ENCODE results near the gene CDH4. TPM values are rescaled to one million over a fixed set of nuclear protein-coding genes. Genes with fewer than 3 reads are reported as not detected.

CDH4 gene
- total RNA-seq, 1 donor from 2014 or later = 39.7 TPM

- H3K27me3 ChIP-seq (ENCODE audit: control insufficient read depth, insufficient read depth, low read length) = no peaks in the 10 kb centered on the region
- DNase-seq (ENCODE audit: low read depth) = no peak
- no peak for TF ChIP-seq CTCF (IDR thresholded peaks at IDR 0.05; ENCODE audit: insufficient read depth, low read length, poor library complexity, severe bottlenecking)
Observed at GRCh38 chr20:61835301-61835700, 583.2 kb downstream of the CDH4 start.

GRCh38 chr20:61835791-61836350 is 583.8 kb downstream of the CDH4 start:
- no peak for DNase-seq (ENCODE audit: low read depth)
- H3K27me3 ChIP-seq (ENCODE audit: control insufficient read depth, insufficient read depth, low read length) = no peaks in the 10 kb centered on the region
- no peak overlapping the region for H3K4me3 ChIP-seq (ENCODE audit: low read depth, low read length)
- TF ChIP-seq CTCF (IDR thresholded peaks at IDR 0.05; ENCODE audit: insufficient read depth, low read length, poor library complexity, severe bottlenecking) = no peak
- H3K36me3 ChIP-seq (ENCODE audit: control insufficient read depth, insufficient read depth, low read length) = no peaks in the 10 kb centered on the region

More at GRCh38 chr20:61835301-61835700, 583.2 kb downstream of the CDH4 start:
- no peaks in the 10 kb centered on the region for H3K36me3 ChIP-seq (ENCODE audit: control insufficient read depth, insufficient read depth, low read length)
- H3K4me3 ChIP-seq (ENCODE audit: low read depth, low read length) = no peak overlapping the region

- Histone ChIP-seq H3K36me3 (ENCODE audit: control insufficient read depth, insufficient read depth, low read length) (no peaks in the 10 kb centered on the region), H3K27me3 (ENCODE audit: control insufficient read depth, insufficient read depth, low read length) (no peaks in the 10 kb centered on the region), H3K4me3 (ENCODE audit: low read depth, low read length) (no peak overlapping the region)
- DNase-seq (ENCODE audit: low read depth) = no peak
- TF ChIP-seq CTCF (IDR thresholded peaks at IDR 0.05; ENCODE audit: insufficient read depth, low read length, poor library complexity, severe bottlenecking) = no peak
Observed at GRCh38 chr20:61837200-61837599, 585.1 kb downstream of the CDH4 start.

- H3K27me3 ChIP-seq (ENCODE audit: control insufficient read depth, insufficient read depth, low read length) = no peaks in the 10 kb centered on the region
Observed at GRCh38 chr20:61839223-61839911, 587.3 kb downstream of the CDH4 start.

GRCh38 chr20:61839912-61840778 is 588.1 kb downstream of the CDH4 start:
- no peak for TF ChIP-seq CTCF (IDR thresholded peaks at IDR 0.05; ENCODE audit: insufficient read depth, low read length, poor library complexity, severe bottlenecking)
- H3K4me3 ChIP-seq (ENCODE audit: low read depth, low read length) = no peak overlapping the region
- no peaks in the 10 kb centered on the region for H3K27me3 ChIP-seq (ENCODE audit: control insufficient read depth, insufficient read depth, low read length)
- no peaks in the 10 kb centered on the region for H3K36me3 ChIP-seq (ENCODE audit: control insufficient read depth, insufficient read depth, low read length)
- DNase-seq (ENCODE audit: low read depth) = no peak

More at GRCh38 chr20:61839223-61839911, 587.3 kb downstream of the CDH4 start:
- Histone ChIP-seq H3K4me3 (ENCODE audit: low read depth, low read length) (no peak overlapping the region), H3K36me3 (ENCODE audit: control insufficient read depth, insufficient read depth, low read length) (no peaks in the 10 kb centered on the region)
- DNase-seq (ENCODE audit: low read depth) = no peak
- TF ChIP-seq CTCF (IDR thresholded peaks at IDR 0.05; ENCODE audit: insufficient read depth, low read length, poor library complexity, severe bottlenecking) = no peak
